K562 (cell line): ENCODE measurements around the gene ISG20L2. TPM values are rescaled to one million over a fixed set of nuclear protein-coding genes. Genes with fewer than 3 reads are reported as not detected.

ENCODE experiments used
- CCAR2 ChIP-seq: fragments of 200-400 bp; formaldehyde crosslinking; IDR thresholded peaks from 2 replicates; pipeline ENCODE4 v1.6.1; 2017; ENCODE audit warnings: mild to moderate bottlenecking, low read depth, low read length
- CXXC5 ChIP-seq: fragments of 250-450 bp; sonication (Bioruptor Pico); IDR thresholded peaks from 2 replicates; pipeline ENCODE4 v1.8.0; 2022; ENCODE audit warnings: inconsistent platforms, mild to moderate bottlenecking, moderate library complexity
- KLF1 ChIP-seq: fragments of 450-650 bp; IDR thresholded peaks from 2 replicates; pipeline ENCODE4 v1.6.1; 2016; ENCODE audit warnings: missing genetic modification characterization, missing compliant biosample characterization
- POLR2AphosphoS2 ChIP-seq: IDR thresholded peaks from 2 replicates; pipeline ENCODE4 v1.6.1; 2012; ENCODE audit warnings: low read length, improper control_type of control experiment
- TRIM24 ChIP-seq, 2 experiments: fragments of 450-650 bp; IDR thresholded peaks; 2 replicates each; pipeline ENCODE4 v1.6.1; 2016
- ZKSCAN1 ChIP-seq: fragments of 150-350 bp; IDR thresholded peaks from 2 replicates; pipeline ENCODE4 v1.6.1; 2016; ENCODE audit warnings: low read depth, low read length
- polyA plus RNA-seq, 8 experiments: library from polyadenylated mRNA; depleted of rRNA in 4 of 8; stranded (reverse) in 5 of 8; unstranded in 3 of 8; fragments of >200 nt; fragmentation: Nextera tagmentation in 2 of 8; fragmentation: Illumina TruSeq in 1 of 8; extraction: Ambion mirVana in 2 of 8; extraction: Trizol in 1 of 8; gene quantifications; 2 replicates each; pipeline versions ENCODE4 v1.2.1 to v1.2.3, GENCODE V29; 2011 to 2014; ENCODE audit warnings: inconsistent platforms in 1 of 8, missing spikeins in 1 of 8
- total RNA-seq, 7 experiments: library from RNA; depleted of rRNA in 6 of 7; stranded (reverse); fragments of >200 nt in 6 of 7; fragmentation: Illumina TruSeq in 2 of 7; extraction: Trizol in 2 of 7; gene quantifications; 2 replicates each; pipeline versions ENCODE4 v1.2.1 to v1.2.3, GENCODE V29; 2011 to 2021; ENCODE audit warnings: low replicate concordance in 1 of 7
- TF ChIP-seq, protein P1 (sequence below), 2 experiments: fragments of 450-650 bp; formaldehyde crosslinking in 1 of 2; IDR thresholded peaks; 2 replicates each; pipeline versions ENCODE4 v1.4.0 to v1.6.1; 2014 to 2020; ENCODE audit warnings: mild to moderate bottlenecking in 2 of 2, borderline replicate concordance in 1 of 2, low read depth in 1 of 2
- TF ChIP-seq, protein P2 (sequence below), 2 experiments: fragments of 450-650 bp; IDR thresholded peaks; 2 replicates each; pipeline ENCODE4 v1.6.1; 2018; ENCODE audit warnings: mild to moderate bottlenecking in 2 of 2, low read depth in 1 of 2; ENCODE audit not compliant: partially characterized antibody in 2 of 2

Gene ISG20L2
- total and polyA plus RNA-seq, 9 of the 15 experiments (the other 6 are each of a cell fraction or from before 2014, with no cell fraction given) = 21.3 to 130 (median 50.3) TPM

DNA sequence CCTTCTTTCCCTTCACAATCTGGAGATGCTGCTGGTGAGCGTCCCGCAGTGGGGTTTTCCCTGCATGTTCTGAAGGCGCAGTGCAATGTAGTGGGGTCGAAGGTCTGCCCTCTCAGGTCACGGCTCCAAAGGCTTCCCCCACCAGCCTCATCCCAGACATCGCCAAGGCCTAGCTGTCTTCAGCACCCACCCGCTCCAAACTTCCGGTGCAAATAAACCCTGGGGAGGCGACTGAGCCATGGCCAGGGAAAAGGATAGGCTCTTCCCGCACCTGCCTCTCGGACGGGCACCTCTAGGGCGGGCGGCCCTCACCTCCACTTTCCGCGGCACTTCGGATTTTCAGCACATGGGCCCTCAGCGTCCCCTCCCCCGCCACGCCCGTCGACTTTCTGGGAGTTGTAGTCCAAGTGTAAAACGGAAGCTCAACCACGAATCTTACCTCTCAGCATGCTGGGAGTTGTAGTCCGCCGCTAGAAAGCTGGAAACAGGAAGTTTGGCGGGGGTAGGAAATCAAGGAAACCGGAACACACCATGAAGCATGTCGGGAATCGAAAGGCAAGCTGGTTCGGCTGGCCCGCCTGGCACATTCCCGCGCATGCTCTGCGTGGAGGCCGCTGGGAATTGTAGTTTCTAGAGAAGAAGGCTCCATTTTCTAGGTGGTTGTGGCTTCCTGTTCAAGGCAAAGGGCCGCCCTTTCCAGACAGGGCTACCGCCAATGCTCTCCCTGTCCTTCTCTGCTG is 12.3 kb upstream of the ISG20L2 start, which contains the start of gene MRPL24 (continued):
- TF ChIP-seq, protein P1, sequence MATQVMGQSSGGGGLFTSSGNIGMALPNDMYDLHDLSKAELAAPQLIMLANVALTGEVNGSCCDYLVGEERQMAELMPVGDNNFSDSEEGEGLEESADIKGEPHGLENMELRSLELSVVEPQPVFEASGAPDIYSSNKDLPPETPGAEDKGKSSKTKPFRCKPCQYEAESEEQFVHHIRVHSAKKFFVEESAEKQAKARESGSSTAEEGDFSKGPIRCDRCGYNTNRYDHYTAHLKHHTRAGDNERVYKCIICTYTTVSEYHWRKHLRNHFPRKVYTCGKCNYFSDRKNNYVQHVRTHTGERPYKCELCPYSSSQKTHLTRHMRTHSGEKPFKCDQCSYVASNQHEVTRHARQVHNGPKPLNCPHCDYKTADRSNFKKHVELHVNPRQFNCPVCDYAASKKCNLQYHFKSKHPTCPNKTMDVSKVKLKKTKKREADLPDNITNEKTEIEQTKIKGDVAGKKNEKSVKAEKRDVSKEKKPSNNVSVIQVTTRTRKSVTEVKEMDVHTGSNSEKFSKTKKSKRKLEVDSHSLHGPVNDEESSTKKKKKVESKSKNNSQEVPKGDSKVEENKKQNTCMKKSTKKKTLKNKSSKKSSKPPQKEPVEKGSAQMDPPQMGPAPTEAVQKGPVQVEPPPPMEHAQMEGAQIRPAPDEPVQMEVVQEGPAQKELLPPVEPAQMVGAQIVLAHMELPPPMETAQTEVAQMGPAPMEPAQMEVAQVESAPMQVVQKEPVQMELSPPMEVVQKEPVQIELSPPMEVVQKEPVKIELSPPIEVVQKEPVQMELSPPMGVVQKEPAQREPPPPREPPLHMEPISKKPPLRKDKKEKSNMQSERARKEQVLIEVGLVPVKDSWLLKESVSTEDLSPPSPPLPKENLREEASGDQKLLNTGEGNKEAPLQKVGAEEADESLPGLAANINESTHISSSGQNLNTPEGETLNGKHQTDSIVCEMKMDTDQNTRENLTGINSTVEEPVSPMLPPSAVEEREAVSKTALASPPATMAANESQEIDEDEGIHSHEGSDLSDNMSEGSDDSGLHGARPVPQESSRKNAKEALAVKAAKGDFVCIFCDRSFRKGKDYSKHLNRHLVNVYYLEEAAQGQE (IDR thresholded peaks at IDR 0.05; ENCODE audit: borderline replicate concordance) = no peak
- TF ChIP-seq, protein P1 (CRISPR knock-in tag; IDR thresholded peaks at IDR 0.05; ENCODE audit: low read depth) = peak; percentile 67; the same call in 1 of the 2 replicates
- TF ChIP-seq, protein P2, sequence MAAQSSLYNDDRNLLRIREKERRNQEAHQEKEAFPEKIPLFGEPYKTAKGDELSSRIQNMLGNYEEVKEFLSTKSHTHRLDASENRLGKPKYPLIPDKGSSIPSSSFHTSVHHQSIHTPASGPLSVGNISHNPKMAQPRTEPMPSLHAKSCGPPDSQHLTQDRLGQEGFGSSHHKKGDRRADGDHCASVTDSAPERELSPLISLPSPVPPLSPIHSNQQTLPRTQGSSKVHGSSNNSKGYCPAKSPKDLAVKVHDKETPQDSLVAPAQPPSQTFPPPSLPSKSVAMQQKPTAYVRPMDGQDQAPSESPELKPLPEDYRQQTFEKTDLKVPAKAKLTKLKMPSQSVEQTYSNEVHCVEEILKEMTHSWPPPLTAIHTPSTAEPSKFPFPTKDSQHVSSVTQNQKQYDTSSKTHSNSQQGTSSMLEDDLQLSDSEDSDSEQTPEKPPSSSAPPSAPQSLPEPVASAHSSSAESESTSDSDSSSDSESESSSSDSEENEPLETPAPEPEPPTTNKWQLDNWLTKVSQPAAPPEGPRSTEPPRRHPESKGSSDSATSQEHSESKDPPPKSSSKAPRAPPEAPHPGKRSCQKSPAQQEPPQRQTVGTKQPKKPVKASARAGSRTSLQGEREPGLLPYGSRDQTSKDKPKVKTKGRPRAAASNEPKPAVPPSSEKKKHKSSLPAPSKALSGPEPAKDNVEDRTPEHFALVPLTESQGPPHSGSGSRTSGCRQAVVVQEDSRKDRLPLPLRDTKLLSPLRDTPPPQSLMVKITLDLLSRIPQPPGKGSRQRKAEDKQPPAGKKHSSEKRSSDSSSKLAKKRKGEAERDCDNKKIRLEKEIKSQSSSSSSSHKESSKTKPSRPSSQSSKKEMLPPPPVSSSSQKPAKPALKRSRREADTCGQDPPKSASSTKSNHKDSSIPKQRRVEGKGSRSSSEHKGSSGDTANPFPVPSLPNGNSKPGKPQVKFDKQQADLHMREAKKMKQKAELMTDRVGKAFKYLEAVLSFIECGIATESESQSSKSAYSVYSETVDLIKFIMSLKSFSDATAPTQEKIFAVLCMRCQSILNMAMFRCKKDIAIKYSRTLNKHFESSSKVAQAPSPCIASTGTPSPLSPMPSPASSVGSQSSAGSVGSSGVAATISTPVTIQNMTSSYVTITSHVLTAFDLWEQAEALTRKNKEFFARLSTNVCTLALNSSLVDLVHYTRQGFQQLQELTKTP (IDR thresholded peaks at IDR 0.05; ENCODE audit: low read depth in 1 of 2, partially characterized antibody in 2 of 2) = peak in 1 of 2 experiments; percentile 99
- peak; percentile 89 for TF ChIP-seq CXXC5 (CRISPR knock-in tag)
- TF ChIP-seq ZKSCAN1 = peak; percentile 53; the same call in 1 of the 2 replicates
- TF ChIP-seq KLF1 (tag) = peak; percentile 79
- TF ChIP-seq POLR2AphosphoS2 = peak; percentile 99
- peak in 1 of 2 experiments; percentile 63; a peak in 1 of 4 replicates for TF ChIP-seq TRIM24 (IDR thresholded peaks at IDR 0.05)
- no peak for TF ChIP-seq CCAR2
